ENCODE results near the gene MRPL58. TPM values are rescaled to one million over a fixed set of nuclear protein-coding genes. Genes with fewer than 3 reads are reported as not detected.
"Not testable (repeated sequence)": the region's sequence is repeated elsewhere in the genome, so short reads cannot be mapped to it uniquely, and the experiment has no call there.

MRPL58 gene
- total RNA-seq, 5 donors from 2014 or later (not counting 1 experiment from before 2014, with no cell fraction given), result 15.6 to 30.6 (median 26.6) TPM

DNA sequence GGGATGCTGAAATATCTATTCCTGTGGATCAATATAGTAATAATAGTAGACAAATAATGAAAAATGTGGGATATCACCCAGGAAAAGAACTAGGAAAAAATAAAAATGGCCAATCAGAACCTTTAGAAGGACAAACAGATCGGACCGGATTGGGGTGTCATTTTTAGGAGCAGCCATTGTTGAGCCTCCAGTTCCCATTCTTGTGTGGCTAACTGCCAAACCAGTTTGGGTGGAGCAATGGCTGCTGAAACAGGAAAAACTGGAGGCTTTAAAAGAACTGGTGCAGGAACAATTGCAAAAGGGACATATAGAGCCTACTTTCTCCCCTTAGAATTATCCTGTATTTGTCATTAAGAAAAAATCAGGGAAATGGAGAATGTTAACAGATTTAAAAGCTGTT is 14.2 kb downstream of the MRPL58 start:
- H3K27me3 Mint-ChIP-seq; H3K27me3 ChIP-seq (replicated peaks in 1 of 2; ENCODE audit: control insufficient read depth in 2 of 2, extremely low read depth in 1 of 2, insufficient read depth in 2 of 2, low read length in 1 of 2); H3K9me3 Mint-ChIP-seq; H3K36me3 Mint-ChIP-seq; H3K4me3 Mint-ChIP-seq; H3K36me3 ChIP-seq (ENCODE audit: control insufficient read depth in 2 of 2, extremely low read depth in 1 of 2, insufficient read depth in 1 of 2, low read length in 1 of 2); DNase-seq; ATAC-seq (replicated peaks in 1 of 4); H3K9me3 ChIP-seq; H3K27ac Mint-ChIP-seq; CTCF ChIA-PET; H3K27ac ChIP-seq (ENCODE audit: low read length); H3K4me3 ChIP-seq (ENCODE audit: control insufficient read depth in 1 of 2, extremely low read depth in 1 of 2, low read length in 1 of 2): not testable (repeated sequence)
- peaks cover 12 to 35% (median 19%) of the 10 kb centered on the region in 3 donors for H3K4me1 Mint-ChIP-seq
- POLR2A ChIA-PET, result interaction anchor here in 1 of 2 donors (0.9 kb wide), 1 partner anchor 189 kb away, joined by 3 read pairs; no protein-coding TSS in a partner anchor
- 100% methylated on average over 1 of the region's 2 CpGs for WGBS (ENCODE audit: insufficient coverage)
- peaks cover 3 to 10% of the 10 kb centered on the region in 2 experiments for H3K4me1 ChIP-seq (ENCODE audit: control insufficient read depth in 1 of 2, extremely low read depth in 1 of 2, insufficient read depth in 2 of 2, low read length in 2 of 2)

DNA sequence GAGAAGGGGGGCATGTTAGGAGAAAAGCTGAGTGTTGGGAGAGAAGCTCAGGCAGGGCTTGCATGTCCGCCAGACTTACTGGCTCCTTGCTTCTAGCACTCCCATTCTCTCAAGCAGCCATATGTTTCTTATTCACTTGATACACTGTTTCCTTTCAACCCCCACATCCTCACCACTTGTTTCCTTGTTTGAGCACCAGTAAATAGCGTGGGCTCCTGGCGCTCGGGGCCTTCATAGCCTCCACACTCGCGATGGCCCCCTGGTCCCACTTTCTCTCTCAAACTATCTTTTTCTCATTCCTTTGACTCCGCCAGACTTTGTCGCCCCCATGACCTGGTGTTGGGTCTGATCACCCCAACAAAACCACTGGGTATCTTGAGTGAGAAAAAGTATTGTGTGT is 17.7 kb downstream of the MRPL58 start:
- Mint-ChIP-seq H3K27ac (peak overlapping the region; percentile 36 to 44), H3K27me3 (peaks cover 0 to 3% of the 10 kb centered on the region in 2 donors), H3K36me3 (no peaks in the 10 kb centered on the region), H3K4me3 (no peak overlapping the region), H3K4me1 (peaks cover 40 to 48% (median 43%) of the 10 kb centered on the region in 3 donors), H3K9me3 (peaks cover 0 to 5% (median 4%) of the 10 kb centered on the region in 3 donors)
- H3K27ac ChIP-seq (ENCODE audit: low read length), result no peak overlapping the region
- H3K36me3 ChIP-seq (ENCODE audit: control insufficient read depth in 2 of 2, extremely low read depth in 1 of 2, insufficient read depth in 1 of 2, low read length in 1 of 2), result no peaks in the 10 kb centered on the region
- peak overlapping the region in 1 of 2 donors; percentile 5 for H3K4me3 ChIP-seq (ENCODE audit: control insufficient read depth in 1 of 2, extremely low read depth in 1 of 2, low read length in 1 of 2)
- CTCF ChIA-PET, result interaction anchor here in 1 of 2 donors (0.6 kb wide), 1 partner anchor 30 kb away, joined by 5 read pairs; no protein-coding TSS in a partner anchor
- DNase-seq (no peak), ATAC-seq (replicated peaks in 1 of 4) (no peak)
- no CpG with 5 or more reads among the region's 8 CpGs for WGBS (ENCODE audit: insufficient coverage)
- H3K9me3 ChIP-seq, result no peaks in the 10 kb centered on the region
- POLR2A ChIA-PET, result interaction anchor here in 1 of 2 donors (0.6 kb wide), 1 partner anchor 16 kb away, joined by 6 read pairs; no protein-coding TSS in a partner anchor
- H3K27me3 ChIP-seq (replicated peaks in 1 of 2; ENCODE audit: control insufficient read depth in 2 of 2, extremely low read depth in 1 of 2, insufficient read depth in 2 of 2, low read length in 1 of 2), result peaks cover 0 to 6% of the 10 kb centered on the region in 2 experiments
- peaks cover 3 to 37% of the 10 kb centered on the region in 2 experiments for H3K4me1 ChIP-seq (ENCODE audit: control insufficient read depth in 1 of 2, extremely low read depth in 1 of 2, insufficient read depth in 2 of 2, low read length in 2 of 2)

DNA sequence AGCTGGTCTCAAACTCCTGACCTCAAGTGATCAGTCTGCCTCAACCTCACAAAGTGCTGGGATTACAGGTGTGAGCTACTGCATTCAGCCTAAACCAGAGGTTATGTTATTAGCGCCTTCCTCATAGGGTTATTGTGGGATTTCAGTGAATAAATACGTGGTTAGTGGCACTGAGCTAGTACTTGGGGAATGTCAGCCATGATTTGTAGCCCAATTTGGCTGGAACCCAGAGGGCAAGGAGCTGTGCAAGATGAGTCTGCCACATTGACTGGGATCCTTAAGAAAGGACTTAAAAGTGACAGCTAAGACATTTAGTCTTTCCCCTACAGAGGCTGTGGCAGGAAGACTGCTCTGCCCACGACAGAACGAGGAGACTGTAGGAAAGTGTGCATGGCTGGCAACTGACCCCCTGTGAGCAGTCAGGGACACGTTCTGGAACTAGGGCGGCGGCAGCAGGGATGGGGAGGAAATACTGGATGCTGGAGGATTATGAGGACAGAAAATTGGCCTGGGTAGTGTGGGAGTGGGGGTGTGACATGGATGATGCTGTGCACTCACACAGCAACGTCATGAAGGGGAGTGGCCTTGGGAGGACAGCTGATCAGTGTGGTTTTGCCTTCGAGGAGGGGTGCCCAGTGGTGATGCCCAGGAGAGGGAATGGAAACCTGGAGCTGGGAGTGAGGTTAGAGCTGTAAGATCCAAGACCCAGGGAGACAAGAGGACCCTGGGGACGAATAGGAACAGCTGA is 19.7 kb downstream of the MRPL58 start:
- Histone ChIP-seq H3K27me3 (replicated peaks in 1 of 2; ENCODE audit: control insufficient read depth in 2 of 2, extremely low read depth in 1 of 2, insufficient read depth in 2 of 2, low read length in 1 of 2) (peaks cover 0 to 6% of the 10 kb centered on the region in 2 experiments), H3K27ac (ENCODE audit: low read length) (peak overlapping the region; percentile 82), H3K4me3 (ENCODE audit: control insufficient read depth in 1 of 2, extremely low read depth in 1 of 2, low read length in 1 of 2) (peak overlapping the region in 1 of 2 donors; percentile 12), H3K36me3 (ENCODE audit: control insufficient read depth in 2 of 2, extremely low read depth in 1 of 2, insufficient read depth in 1 of 2, low read length in 1 of 2) (no peaks in the 10 kb centered on the region), H3K9me3 (no peaks in the 10 kb centered on the region), H3K4me1 (ENCODE audit: control insufficient read depth in 1 of 2, extremely low read depth in 1 of 2, insufficient read depth in 2 of 2, low read length in 2 of 2) (peaks cover 3 to 52% of the 10 kb centered on the region in 2 experiments)
- H3K9me3 Mint-ChIP-seq, result peaks cover 0 to 4% (median 3%) of the 10 kb centered on the region in 3 donors
- no peaks in the 10 kb centered on the region for H3K36me3 Mint-ChIP-seq
- WGBS (ENCODE audit: insufficient coverage), result 14% methylated on average over 10 of the region's 10 CpGs
- peaks cover 50 to 55% (median 53%) of the 10 kb centered on the region in 3 donors for H3K4me1 Mint-ChIP-seq
- DNase-seq (peak in 33 of 35 experiments; percentile 25 to 82 (median 58)), ATAC-seq (replicated peaks in 1 of 4) (peak in 1 of 4 experiments; percentile 36)
- H3K27me3 Mint-ChIP-seq, result peaks cover 0 to 3% of the 10 kb centered on the region in 2 donors
- CTCF ChIA-PET, result interaction anchor here in 1 of 2 donors (0.6 to 1.8 kb wide), 6 partner anchors 19 to 173 kb away, joined by 3 to 7 read pairs (median 5); partner anchors contain the start of gene MRPL58
- peak overlapping the region; percentile 69 to 75 (median 72) for H3K4me3 Mint-ChIP-seq
- POLR2A ChIA-PET, result interaction anchor here in 1 of 2 donors (0.5 kb wide), 1 partner anchor 16 kb away, joined by 3 read pairs; no protein-coding TSS in a partner anchor
- H3K27ac Mint-ChIP-seq, result peak overlapping the region; percentile 81 to 95

DNA sequence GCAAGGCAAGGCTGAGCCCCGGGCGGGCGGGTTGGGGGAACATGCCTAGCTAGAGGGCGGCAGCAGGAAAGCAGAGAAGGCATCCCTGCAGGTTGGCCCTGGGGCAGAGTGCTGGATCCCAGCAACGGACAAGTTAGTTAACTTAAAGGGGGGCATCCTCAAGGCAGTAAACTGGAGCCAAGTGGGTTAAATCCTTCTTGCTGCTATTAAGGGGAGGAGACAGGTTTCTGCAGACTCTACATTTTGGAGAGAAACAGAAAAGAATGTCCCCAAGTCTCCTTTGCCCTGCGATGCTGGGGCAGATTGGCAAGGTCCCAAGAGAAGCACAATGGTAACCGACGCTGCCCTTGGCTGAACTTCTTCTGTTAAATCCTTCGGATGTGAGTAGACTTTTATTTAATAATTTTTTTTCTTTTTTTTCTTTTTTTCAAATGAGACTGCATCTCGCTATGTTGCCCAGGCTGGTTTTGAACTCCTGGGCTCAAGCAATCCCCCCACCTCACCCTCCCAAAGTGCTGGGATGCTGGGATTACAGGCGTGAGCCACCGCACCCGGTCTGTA is 20.3 kb downstream of the MRPL58 start:
- CTCF ChIA-PET, result interaction anchor here in 1 of 2 donors (0.9 to 1.8 kb wide), 4 partner anchors 20 to 169 kb away, joined by 3 to 7 read pairs (median 5); partner anchors contain the start of gene MRPL58
- DNase-seq (peak in 3 of 35 experiments; percentile 4 to 56 (median 19)), ATAC-seq (replicated peaks in 1 of 4) (peak in 1 of 4 experiments; percentile 5)
- H3K9me3 Mint-ChIP-seq, result peaks cover 0 to 4% (median 3%) of the 10 kb centered on the region in 3 donors
- H3K36me3 Mint-ChIP-seq, result no peaks in the 10 kb centered on the region
- H3K9me3 ChIP-seq, result no peaks in the 10 kb centered on the region
- H3K4me3 Mint-ChIP-seq, result peak overlapping the region; percentile 69 to 88 (median 86)
- 7% methylated on average over 5 of the region's 13 CpGs for WGBS (ENCODE audit: insufficient coverage)
- H3K27me3 ChIP-seq (replicated peaks in 1 of 2; ENCODE audit: control insufficient read depth in 2 of 2, extremely low read depth in 1 of 2, insufficient read depth in 2 of 2, low read length in 1 of 2), result peaks cover 0 to 6% of the 10 kb centered on the region in 2 experiments
- no peaks in the 10 kb centered on the region for H3K36me3 ChIP-seq (ENCODE audit: control insufficient read depth in 2 of 2, extremely low read depth in 1 of 2, insufficient read depth in 1 of 2, low read length in 1 of 2)
- H3K27ac ChIP-seq (ENCODE audit: low read length), result peak overlapping the region; percentile 82
- peaks cover 54 to 59% (median 57%) of the 10 kb centered on the region in 3 donors for H3K4me1 Mint-ChIP-seq
- H3K27ac Mint-ChIP-seq, result peak overlapping the region; percentile 97 to 100
- H3K27me3 Mint-ChIP-seq, result peaks cover 0 to 3% of the 10 kb centered on the region in 2 donors
- peaks cover 6 to 53% of the 10 kb centered on the region in 2 experiments for H3K4me1 ChIP-seq (ENCODE audit: control insufficient read depth in 1 of 2, extremely low read depth in 1 of 2, insufficient read depth in 2 of 2, low read length in 2 of 2)
- POLR2A ChIA-PET, result no interaction called here
- peak overlapping the region in 1 of 2 donors; percentile 12 for H3K4me3 ChIP-seq (ENCODE audit: control insufficient read depth in 1 of 2, extremely low read depth in 1 of 2, low read length in 1 of 2)

DNA sequence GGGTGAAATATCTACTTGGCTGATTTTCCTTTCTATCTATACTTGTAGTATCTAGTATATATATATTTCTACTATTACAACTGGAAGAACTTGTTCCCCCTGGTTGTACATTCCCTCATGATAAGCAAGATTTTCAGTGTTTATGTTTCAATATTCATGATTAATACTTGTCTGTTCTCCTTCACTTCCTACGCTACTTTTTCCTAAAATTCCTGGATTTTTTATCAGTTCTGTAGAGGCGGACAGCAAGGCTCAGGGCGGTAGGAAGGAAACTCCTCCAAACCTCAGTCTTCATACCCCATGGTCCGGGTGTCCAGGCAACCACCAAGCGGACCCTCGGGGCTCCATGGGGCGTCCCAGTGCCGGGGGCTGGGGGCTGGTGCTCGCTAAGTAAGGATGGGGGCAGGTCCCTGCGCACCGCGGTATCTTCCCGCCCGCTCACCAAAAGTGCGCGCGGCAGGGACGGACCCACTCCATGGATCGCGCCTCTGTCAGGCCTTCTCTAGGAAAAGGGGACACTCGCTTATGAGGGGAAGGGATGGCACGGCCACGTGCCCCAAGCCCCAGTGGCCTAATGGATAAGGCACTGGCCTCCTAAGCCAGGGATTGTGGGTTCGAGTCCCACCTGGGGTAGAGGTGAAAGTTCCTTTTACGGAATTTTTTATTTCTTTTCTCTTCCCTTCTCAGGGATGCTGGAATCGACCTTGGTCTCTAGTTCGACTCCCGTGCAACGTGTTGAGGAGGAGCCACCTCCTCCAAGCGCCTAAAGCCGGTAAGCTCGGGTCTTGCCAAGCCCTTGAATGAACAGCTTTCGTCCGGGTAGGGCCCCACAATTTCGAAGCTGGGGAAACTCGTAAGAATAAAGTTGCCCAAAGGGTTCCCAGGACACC is 21.1 kb downstream of the MRPL58 start:
- 2% methylated on average over 22 of the region's 36 CpGs for WGBS (ENCODE audit: insufficient coverage)
- peak in 2 of 4 experiments; percentile 13 for ATAC-seq (replicated peaks in 1 of 4)
- H3K36me3 Mint-ChIP-seq, result peaks cover 4% of the 10 kb centered on the region

More for the DNA sequence above, 21.1 kb downstream of the MRPL58 start:
- peak overlapping the region; percentile 97 to 100 for H3K27ac Mint-ChIP-seq
- no peaks in the 10 kb centered on the region for H3K9me3 ChIP-seq
- H3K4me3 Mint-ChIP-seq, result peak overlapping the region; percentile 69 to 88 (median 86)
- peak overlapping the region; percentile 82 for H3K27ac ChIP-seq (ENCODE audit: low read length)
- ChIA-PET POLR2A (no interaction called here), CTCF (interaction anchor here in 1 of 2 donors (0.6 to 0.9 kb wide), 2 partner anchors 72 to 157 kb away, joined by 3 to 4 read pairs; no protein-coding TSS in a partner anchor)
- H3K4me3 ChIP-seq (ENCODE audit: control insufficient read depth in 1 of 2, extremely low read depth in 1 of 2, low read length in 1 of 2), result peak overlapping the region; percentile 67 to 82
- peaks cover 0 to 4% (median 3%) of the 10 kb centered on the region in 3 donors for H3K9me3 Mint-ChIP-seq
- peaks cover 0 to 3% of the 10 kb centered on the region in 2 donors for H3K36me3 ChIP-seq (ENCODE audit: control insufficient read depth in 2 of 2, extremely low read depth in 1 of 2, insufficient read depth in 1 of 2, low read length in 1 of 2)
- H3K27me3 Mint-ChIP-seq, result peaks cover 0 to 3% of the 10 kb centered on the region in 2 donors
- H3K4me1 ChIP-seq (ENCODE audit: control insufficient read depth in 1 of 2, extremely low read depth in 1 of 2, insufficient read depth in 2 of 2, low read length in 2 of 2), result peaks cover 6 to 53% of the 10 kb centered on the region in 2 experiments
- DNase-seq, result peak; percentile 66 to 90 (median 80)
- peaks cover 54 to 59% (median 57%) of the 10 kb centered on the region in 3 donors for H3K4me1 Mint-ChIP-seq
- peaks cover 0 to 6% of the 10 kb centered on the region in 2 experiments for H3K27me3 ChIP-seq (replicated peaks in 1 of 2; ENCODE audit: control insufficient read depth in 2 of 2, extremely low read depth in 1 of 2, insufficient read depth in 2 of 2, low read length in 1 of 2)

All from T-cell (primary cell).